Liver (tissue), 9 donors: ENCODE measurements around the gene MRPS18A. TPM values are rescaled to one million over a fixed set of nuclear protein-coding genes. Genes with fewer than 3 reads are reported as not detected.

Experiments
- DNase-seq: peaks from one replicate; pipeline ENCODE4 v3.0.0-alpha.2; 2017; ENCODE audit warnings: low spot score
- H3K27ac ChIP-seq, 2 donors: one replicate each; pipeline ENCODE4 v1.7.0; 2013; ENCODE audit warnings: inconsistent platforms in 2 of 2, low read length in 2 of 2, control low read depth in 1 of 2, low read depth in 1 of 2, mild to moderate bottlenecking in 1 of 2
- H3K27me3 ChIP-seq, 4 donors: one replicate each; pipeline versions ENCODE4 v1.6.1 to v1.7.0; 2013; ENCODE audit warnings: low read length in 3 of 4, inconsistent platforms in 1 of 4, mild to moderate bottlenecking in 1 of 4, moderate library complexity in 1 of 4; ENCODE audit not compliant: control insufficient read depth in 4 of 4, insufficient read depth in 4 of 4
- H3K36me3 ChIP-seq, 4 donors: one replicate each; pipeline versions ENCODE4 v1.6.1 to v1.7.0; 2013; ENCODE audit warnings: low read length in 3 of 4, mild to moderate bottlenecking in 3 of 4, low read depth in 1 of 4, moderate library complexity in 1 of 4; ENCODE audit not compliant: control insufficient read depth in 4 of 4, insufficient read depth in 3 of 4
- H3K4me1 ChIP-seq, 4 donors: one replicate each; pipeline versions ENCODE4 v1.6.1 to v1.7.0; 2013; ENCODE audit warnings: low read length in 3 of 4, mild to moderate bottlenecking in 3 of 4, moderate library complexity in 1 of 4; ENCODE audit not compliant: control insufficient read depth in 4 of 4, insufficient read depth in 4 of 4
- H3K4me3 ChIP-seq, 3 donors: one replicate each; pipeline versions ENCODE4 v1.6.1 to v1.7.0; 2013; ENCODE audit warnings: low read length in 3 of 3, control low read depth in 1 of 3, low read depth in 1 of 3, mild to moderate bottlenecking in 1 of 3
- H3K9ac ChIP-seq, 2 donors: one replicate each; pipeline ENCODE4 v1.7.0; 2013; ENCODE audit warnings: low read length in 2 of 2, mild to moderate bottlenecking in 2 of 2, moderate library complexity in 2 of 2, control low read depth in 1 of 2, low read depth in 1 of 2
- H3K9me3 ChIP-seq, 4 donors: one replicate each; pipeline versions ENCODE4 v1.6.1 to v1.7.0; 2013; ENCODE audit warnings: low read length in 3 of 4; ENCODE audit not compliant: control insufficient read depth in 4 of 4
- EGR1 ChIP-seq, 2 donors: IDR thresholded peaks; 2 replicates each; pipeline ENCODE4 v1.6.1; 2016 to 2018; ENCODE audit warnings: antibody characterized with exemption in 2 of 2, low read depth in 2 of 2
- FOXA1 ChIP-seq: IDR thresholded peaks from 2 replicates; pipeline ENCODE4 v1.6.1; 2016; ENCODE audit warnings: antibody characterized with exemption
- FOXA2 ChIP-seq: IDR thresholded peaks from 2 replicates; pipeline ENCODE4 v1.6.1; 2016; ENCODE audit warnings: antibody characterized with exemption
- GABPA ChIP-seq, 2 donors: IDR thresholded peaks in 1 of 2; conservative IDR thresholded peaks in 1 of 2; 2 replicates each; pipeline ENCODE4 v1.6.1; 2016; ENCODE audit warnings: antibody characterized with exemption in 2 of 2, mild to moderate bottlenecking in 1 of 2, moderate library complexity in 1 of 2
- HNF4A ChIP-seq, 2 donors: conservative IDR thresholded peaks; 2 replicates each; pipeline ENCODE4 v1.6.1; 2016; ENCODE audit warnings: antibody characterized with exemption in 2 of 2, mild to moderate bottlenecking in 2 of 2
- HNF4G ChIP-seq: IDR thresholded peaks from 2 replicates; pipeline ENCODE4 v1.6.1; 2016; ENCODE audit warnings: antibody characterized with exemption
- JUND ChIP-seq, 2 donors: IDR thresholded peaks; 2 replicates each; pipeline ENCODE4 v1.6.1; 2016; ENCODE audit warnings: antibody characterized with exemption in 2 of 2
- NR2F2 ChIP-seq: IDR thresholded peaks from 2 replicates; pipeline ENCODE4 v1.6.1; 2016; ENCODE audit warnings: antibody characterized with exemption
- RAD21 ChIP-seq, 2 donors: IDR thresholded peaks; 2 replicates each; pipeline ENCODE4 v1.6.1; 2016; ENCODE audit warnings: antibody characterized with exemption in 2 of 2, mild to moderate bottlenecking in 2 of 2
- RXRA ChIP-seq, 2 donors: IDR thresholded peaks; 2 replicates each; pipeline ENCODE4 v1.6.1; 2017 to 2018; ENCODE audit warnings: antibody characterized with exemption in 2 of 2, mild to moderate bottlenecking in 1 of 2
- SP1 ChIP-seq: IDR thresholded peaks from 2 replicates; pipeline ENCODE4 v1.6.1; 2018; ENCODE audit warnings: antibody characterized with exemption, mild to moderate bottlenecking
- TAF1 ChIP-seq: conservative IDR thresholded peaks from 2 replicates; pipeline ENCODE4 v1.6.1; 2016; ENCODE audit warnings: antibody characterized with exemption, mild to moderate bottlenecking
- YY1 ChIP-seq: IDR thresholded peaks from 2 replicates; pipeline ENCODE4 v1.6.1; 2016; ENCODE audit warnings: antibody characterized with exemption, mild to moderate bottlenecking
- WGBS: extraction: QIAGEN DNeasy Blood & Tissue Kit; methylation state at CpG from one replicate; pipeline ENCODE4 v1.1.7; 2013; 5-methylcytosine and 5-hydroxymethylcytosine counted together
- polyA plus RNA-seq, 2 donors: library from polyadenylated mRNA; stranded (reverse) in 1 of 2; unstranded in 1 of 2; fragments of 200-250 nt in 1 of 2; fragments of >200 nt in 1 of 2; fragmentation: Nextera tagmentation in 1 of 2; extraction: Ambion mirVana in 1 of 2; gene quantifications; one replicate each; pipeline versions ENCODE4 v1.2.1 to v1.2.3, GENCODE V29; 2013 to 2015
- total RNA-seq, 2 donors: library from RNA; depleted of rRNA; stranded (reverse); fragments of >200 nt; gene quantifications; one replicate each; pipeline ENCODE4 v1.2.3, GENCODE V29; 2014
- TF ChIP-seq, protein P1 (sequence below): IDR thresholded peaks from 2 replicates; pipeline ENCODE4 v1.6.1; 2016; ENCODE audit warnings: antibody characterized with exemption
- TF ChIP-seq, protein P2 (sequence below): IDR thresholded peaks from 2 replicates; pipeline ENCODE4 v1.6.1; 2016; ENCODE audit warnings: antibody characterized with exemption
- TF ChIP-seq, protein P3 (sequence below): IDR thresholded peaks from 2 replicates; pipeline ENCODE4 v1.6.1; 2016; ENCODE audit warnings: antibody characterized with exemption
- TF ChIP-seq, protein P4 (sequence below): fragments of 150-350 bp; IDR thresholded peaks from 2 replicates; pipeline ENCODE4 v1.5.1; 2017; ENCODE audit warnings: improper control_type of control experiment, low read depth, low read length; ENCODE audit not compliant: missing input control
- donor health status: healthy.
- donor health status: healthy.
- donor health status: healthy.
- donor health status: healthy.
- donor health status: healthy.

MRPS18A gene
- total and polyA plus RNA-seq, 4 donors: 21.5 to 50.5 (median 35.0) TPM

DNA sequence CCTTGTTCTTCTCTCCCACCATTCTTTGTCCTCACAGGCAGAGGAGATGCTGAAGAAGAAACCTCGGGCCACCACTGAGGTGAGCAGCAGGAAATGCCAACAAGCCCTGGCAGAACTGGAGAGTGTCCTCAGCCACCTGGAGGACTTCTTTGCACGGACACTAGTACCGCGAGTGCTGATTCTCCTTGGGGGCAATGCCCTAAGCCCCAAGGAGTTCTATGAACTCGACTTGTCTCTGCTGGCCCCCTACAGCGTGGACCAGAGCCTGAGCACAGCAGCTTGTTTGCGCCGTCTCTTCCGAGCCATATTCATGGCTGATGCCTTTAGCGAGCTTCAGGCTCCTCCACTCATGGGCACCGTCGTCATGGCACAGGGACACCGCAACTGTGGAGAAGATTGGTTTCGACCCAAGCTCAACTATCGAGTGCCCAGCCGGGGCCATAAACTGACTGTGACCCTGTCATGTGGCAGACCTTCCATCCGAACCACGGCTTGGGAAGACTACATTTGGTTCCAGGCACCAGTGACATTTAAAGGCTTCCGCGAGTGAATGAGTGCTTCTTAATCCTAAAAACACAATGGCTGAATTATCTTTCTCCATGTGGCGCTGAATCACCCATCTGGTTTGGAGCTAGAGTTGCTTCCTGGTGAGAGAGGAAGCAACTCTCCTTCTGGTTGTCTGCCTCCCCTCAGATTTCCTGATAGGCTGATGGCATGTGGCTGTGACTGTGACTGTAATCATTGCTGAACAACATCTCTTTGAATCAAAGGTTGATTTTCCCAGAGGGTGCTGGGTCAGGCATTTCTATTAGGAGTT lies 47.4 kb downstream of the MRPS18A start:
- no peak for DNase-seq
- TF ChIP-seq HNF4G: no peak
- no peak for TF ChIP-seq JUND (IDR thresholded peaks at IDR 0.05)
- no peak for TF ChIP-seq EGR1 (IDR thresholded peaks at IDR 0.05; ENCODE audit: low read depth in 2 of 2)
- no peak for TF ChIP-seq FOXA1
- no peak for TF ChIP-seq YY1
- TF ChIP-seq RAD21 (IDR thresholded peaks at IDR 0.05): no peak
- TF ChIP-seq SP1: no peak
- TF ChIP-seq, protein P1, sequence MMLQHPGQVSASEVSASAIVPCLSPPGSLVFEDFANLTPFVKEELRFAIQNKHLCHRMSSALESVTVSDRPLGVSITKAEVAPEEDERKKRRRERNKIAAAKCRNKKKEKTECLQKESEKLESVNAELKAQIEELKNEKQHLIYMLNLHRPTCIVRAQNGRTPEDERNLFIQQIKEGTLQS: no peak
- TF ChIP-seq HNF4A (conservative IDR thresholded peaks at IDR 0.05): no peak
- TF ChIP-seq NR2F2: no peak
- TF ChIP-seq, protein P2, sequence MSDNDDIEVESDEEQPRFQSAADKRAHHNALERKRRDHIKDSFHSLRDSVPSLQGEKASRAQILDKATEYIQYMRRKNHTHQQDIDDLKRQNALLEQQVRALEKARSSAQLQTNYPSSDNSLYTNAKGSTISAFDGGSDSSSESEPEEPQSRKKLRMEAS: no peak
- TF ChIP-seq GABPA (IDR thresholded peaks at IDR 0.05 in 1 of 2, conservative IDR thresholded peaks at IDR 0.05 in 1 of 2): no peak
- no peak for TF ChIP-seq TAF1
- TF ChIP-seq, protein P3, sequence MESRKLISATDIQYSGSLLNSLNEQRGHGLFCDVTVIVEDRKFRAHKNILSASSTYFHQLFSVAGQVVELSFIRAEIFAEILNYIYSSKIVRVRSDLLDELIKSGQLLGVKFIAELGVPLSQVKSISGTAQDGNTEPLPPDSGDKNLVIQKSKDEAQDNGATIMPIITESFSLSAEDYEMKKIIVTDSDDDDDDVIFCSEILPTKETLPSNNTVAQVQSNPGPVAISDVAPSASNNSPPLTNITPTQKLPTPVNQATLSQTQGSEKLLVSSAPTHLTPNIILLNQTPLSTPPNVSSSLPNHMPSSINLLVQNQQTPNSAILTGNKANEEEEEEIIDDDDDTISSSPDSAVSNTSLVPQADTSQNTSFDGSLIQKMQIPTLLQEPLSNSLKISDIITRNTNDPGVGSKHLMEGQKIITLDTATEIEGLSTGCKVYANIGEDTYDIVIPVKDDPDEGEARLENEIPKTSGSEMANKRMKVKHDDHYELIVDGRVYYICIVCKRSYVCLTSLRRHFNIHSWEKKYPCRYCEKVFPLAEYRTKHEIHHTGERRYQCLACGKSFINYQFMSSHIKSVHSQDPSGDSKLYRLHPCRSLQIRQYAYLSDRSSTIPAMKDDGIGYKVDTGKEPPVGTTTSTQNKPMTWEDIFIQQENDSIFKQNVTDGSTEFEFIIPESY: no peak
- Histone ChIP-seq H3K4me1 (peaks cover 2 to 15% (median 8%) of the 10 kb centered on the region in 4 donors), H3K27ac (no peak overlapping the region), H3K4me3 (no peak overlapping the region), H3K36me3 (peaks cover 16 to 27% (median 17%) of the 10 kb centered on the region in 4 donors), H3K9me3 (no peaks in the 10 kb centered on the region), H3K9ac (no peak overlapping the region), H3K27me3 (no peaks in the 10 kb centered on the region)
- WGBS: 91% methylated on average over 21 of the region's 21 CpGs

DNA sequence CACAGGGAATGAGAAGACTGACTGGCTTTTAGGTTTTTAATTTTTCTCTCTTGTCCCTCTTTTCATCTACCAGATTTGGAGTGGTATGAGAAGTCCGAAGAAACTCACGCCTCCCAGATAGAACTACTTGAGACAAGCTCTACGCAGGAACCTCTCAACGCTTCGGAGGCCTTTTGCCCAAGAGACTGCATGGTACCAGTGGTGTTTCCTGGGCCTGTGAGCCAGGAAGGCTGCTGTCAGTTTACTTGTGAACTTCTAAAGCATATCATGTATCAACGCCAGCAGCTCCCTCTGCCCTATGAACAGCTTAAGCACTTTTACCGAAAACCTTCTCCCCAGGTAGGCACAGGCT lies 51.3 kb downstream of the MRPS18A start:
- H3K27ac ChIP-seq: peak overlapping the region in 1 of 2 donors; percentile 64
- TF ChIP-seq RXRA (IDR thresholded peaks at IDR 0.05) (no peak), GABPA (IDR thresholded peaks at IDR 0.05 in 1 of 2, conservative IDR thresholded peaks at IDR 0.05 in 1 of 2) (no peak), FOXA2 (no peak), RAD21 (IDR thresholded peaks at IDR 0.05) (no peak), HNF4G (no peak), HNF4A (conservative IDR thresholded peaks at IDR 0.05) (no peak), JUND (IDR thresholded peaks at IDR 0.05) (no peak), EGR1 (IDR thresholded peaks at IDR 0.05; ENCODE audit: low read depth in 2 of 2) (no peak), TAF1 (no peak), SP1 (no peak), NR2F2 (no peak)
- TF ChIP-seq, protein P2: no peak
- TF ChIP-seq, protein P4, sequence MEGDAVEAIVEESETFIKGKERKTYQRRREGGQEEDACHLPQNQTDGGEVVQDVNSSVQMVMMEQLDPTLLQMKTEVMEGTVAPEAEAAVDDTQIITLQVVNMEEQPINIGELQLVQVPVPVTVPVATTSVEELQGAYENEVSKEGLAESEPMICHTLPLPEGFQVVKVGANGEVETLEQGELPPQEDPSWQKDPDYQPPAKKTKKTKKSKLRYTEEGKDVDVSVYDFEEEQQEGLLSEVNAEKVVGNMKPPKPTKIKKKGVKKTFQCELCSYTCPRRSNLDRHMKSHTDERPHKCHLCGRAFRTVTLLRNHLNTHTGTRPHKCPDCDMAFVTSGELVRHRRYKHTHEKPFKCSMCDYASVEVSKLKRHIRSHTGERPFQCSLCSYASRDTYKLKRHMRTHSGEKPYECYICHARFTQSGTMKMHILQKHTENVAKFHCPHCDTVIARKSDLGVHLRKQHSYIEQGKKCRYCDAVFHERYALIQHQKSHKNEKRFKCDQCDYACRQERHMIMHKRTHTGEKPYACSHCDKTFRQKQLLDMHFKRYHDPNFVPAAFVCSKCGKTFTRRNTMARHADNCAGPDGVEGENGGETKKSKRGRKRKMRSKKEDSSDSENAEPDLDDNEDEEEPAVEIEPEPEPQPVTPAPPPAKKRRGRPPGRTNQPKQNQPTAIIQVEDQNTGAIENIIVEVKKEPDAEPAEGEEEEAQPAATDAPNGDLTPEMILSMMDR: no peak

More for the DNA sequence above, 51.3 kb downstream of the MRPS18A start:
- Histone ChIP-seq H3K9ac (peak overlapping the region; percentile 64 to 66), H3K36me3 (peaks cover 15 to 18% (median 16%) of the 10 kb centered on the region in 4 donors), H3K4me3 (peak overlapping the region; percentile 54 to 98 (median 85)), H3K9me3 (no peaks in the 10 kb centered on the region), H3K27me3 (no peaks in the 10 kb centered on the region), H3K4me1 (peaks cover 2 to 12% (median 9%) of the 10 kb centered on the region in 4 donors)
- WGBS: 32% methylated on average over 7 of the region's 7 CpGs
- no peak for DNase-seq
